Activated T-cell treated with anti-CD3 and anti-CD28 coated beads, Interleukin-2, amount 50 U/mL, for 24 hours (primary cell): ENCODE measurements around the gene ATG9A.
A peak's percentile ranks its signal among the peaks of the same experiment; 100 is the strongest.
"Not testable (repeated sequence)": the region's sequence is repeated elsewhere in the genome, so short reads cannot be mapped to it uniquely, and the experiment has no call there.

ENCODE experiments used
- DNase-seq: peaks from one replicate; pipeline ENCODE4 v3.0.0-alpha.2; 2020
- H3K27ac Mint-ChIP-seq: 2 replicates; pipeline ENCODE4 v1.8.0; 2020; ENCODE audit warnings: mild to moderate bottlenecking, mixed read lengths
- H3K27me3 Mint-ChIP-seq: 2 replicates; pipeline ENCODE4 v1.8.0; 2020; ENCODE audit warnings: mixed read lengths
- H3K36me3 Mint-ChIP-seq: 2 replicates; pipeline ENCODE4 v1.8.0; 2020; ENCODE audit warnings: low read depth, mixed read lengths
- H3K4me1 Mint-ChIP-seq: 2 replicates; pipeline ENCODE4 v1.8.0; 2020; ENCODE audit warnings: low read depth, mixed read lengths
- H3K4me3 Mint-ChIP-seq: 2 replicates; pipeline ENCODE4 v1.8.0; 2020; ENCODE audit warnings: mild to moderate bottlenecking, moderate library complexity, mixed read lengths
- H3K9me3 Mint-ChIP-seq: 2 replicates; pipeline ENCODE4 v1.8.0; 2020; ENCODE audit warnings: mixed read lengths

The ATG9A gene

GRCh38 chr2:219261024-219261855 is 31.8 kb upstream of the ATG9A start:
- H3K36me3 Mint-ChIP-seq, result no peaks in the 10 kb centered on the region
- peaks cover 2% of the 10 kb centered on the region for H3K4me1 Mint-ChIP-seq
- H3K27me3 Mint-ChIP-seq, result no peaks in the 10 kb centered on the region
- DNase-seq, result no peak
- no peaks in the 10 kb centered on the region for H3K9me3 Mint-ChIP-seq
- no peak overlapping the region for H3K4me3 Mint-ChIP-seq
- H3K27ac Mint-ChIP-seq, result no peak overlapping the region

- H3K4me1 Mint-ChIP-seq, result peaks cover 20% of the 10 kb centered on the region
- H3K27me3 Mint-ChIP-seq, H3K36me3 Mint-ChIP-seq, DNase-seq, H3K4me3 Mint-ChIP-seq, H3K9me3 Mint-ChIP-seq, H3K27ac Mint-ChIP-seq: not testable (repeated sequence)
Measured at GRCh38 chr2:219258942-219259341, 29.5 kb upstream of the ATG9A start.

- DNase-seq, result peak; percentile 78
- H3K27me3 Mint-ChIP-seq, result no peaks in the 10 kb centered on the region
- no peaks in the 10 kb centered on the region for H3K9me3 Mint-ChIP-seq
- H3K27ac Mint-ChIP-seq, result peak overlapping the region; percentile 99
- peaks cover 52% of the 10 kb centered on the region for H3K4me1 Mint-ChIP-seq
- H3K36me3 Mint-ChIP-seq, result peaks cover 40% of the 10 kb centered on the region
- H3K4me3 Mint-ChIP-seq, result peak overlapping the region; percentile 95
Measured at GRCh38 chr2:219254590-219255201, 25.3 kb upstream of the ATG9A start.

GRCh38 chr2:219253753-219254589 is 24.5 kb upstream of the ATG9A start, which contains the start of gene TUBA4A:
Gene TUBA4A, minus strand, starts transcription at chr2:219253918. Its CDS starts 60 bp downstream, at chr2:219253858.
- Mint-ChIP-seq H3K27ac (peak within 1 kb of the TSS; percentile 99), H3K4me1 (peaks cover 59% of the 10 kb centered on the region), H3K36me3 (peaks cover 47% of the 10 kb centered on the region), H3K27me3 (no peaks in the 10 kb centered on the region), H3K4me3 (peak within 1 kb of the TSS; percentile 95), H3K9me3 (no peaks in the 10 kb centered on the region)
- DNase-seq, result peak; percentile 94

- Mint-ChIP-seq H3K36me3 (peaks cover 55% of the 10 kb centered on the region), H3K4me3 (peak within 1 kb of the TSS; percentile 95), H3K27ac (peak within 1 kb of the TSS; percentile 99), H3K27me3 (no peaks in the 10 kb centered on the region), H3K9me3 (no peaks in the 10 kb centered on the region), H3K4me1 (peaks cover 68% of the 10 kb centered on the region)
- DNase-seq, result peak; percentile 71
Measured at GRCh38 chr2:219252900-219253752, 23.7 kb upstream of the ATG9A start, which contains the start of gene TUBA4B. Gene TUBA4B, plus strand, starts transcription at chr2:219253243. Its CDS starts 165 bp downstream, at chr2:219253408.

GRCh38 chr2:219252570-219252899 is 23.1 kb upstream of the ATG9A start:
- Mint-ChIP-seq H3K27ac (peak overlapping the region; percentile 97), H3K36me3 (peaks cover 61% of the 10 kb centered on the region), H3K4me1 (peaks cover 74% of the 10 kb centered on the region), H3K4me3 (peak overlapping the region; percentile 95), H3K27me3 (no peaks in the 10 kb centered on the region), H3K9me3 (no peaks in the 10 kb centered on the region)
- no peak for DNase-seq

- Mint-ChIP-seq H3K9me3 (no peaks in the 10 kb centered on the region), H3K27ac (peak overlapping the region; percentile 97), H3K27me3 (no peaks in the 10 kb centered on the region), H3K4me1 (peaks cover 78% of the 10 kb centered on the region), H3K36me3 (peaks cover 66% of the 10 kb centered on the region), H3K4me3 (peak overlapping the region; percentile 95)
- DNase-seq, result peak; percentile 58
Measured at GRCh38 chr2:219252084-219252483, 22.6 kb upstream of the ATG9A start.

GRCh38 chr2:219251656-219252055 is 22.2 kb upstream of the ATG9A start:
- peak overlapping the region; percentile 97 for H3K27ac Mint-ChIP-seq
- peaks cover 82% of the 10 kb centered on the region for H3K4me1 Mint-ChIP-seq
- DNase-seq, result no peak
- no peaks in the 10 kb centered on the region for H3K9me3 Mint-ChIP-seq
- peaks cover 70% of the 10 kb centered on the region for H3K36me3 Mint-ChIP-seq
- H3K4me3 Mint-ChIP-seq, result peak overlapping the region; percentile 95
- no peaks in the 10 kb centered on the region for H3K27me3 Mint-ChIP-seq

- Mint-ChIP-seq H3K9me3 (no peaks in the 10 kb centered on the region), H3K36me3 (peaks cover 80% of the 10 kb centered on the region), H3K27me3 (no peaks in the 10 kb centered on the region), H3K4me3 (peak overlapping the region; percentile 95), H3K27ac (peak overlapping the region; percentile 92), H3K4me1 (peaks cover 80% of the 10 kb centered on the region)
- DNase-seq, result no peak
Measured at GRCh38 chr2:219250049-219250781, 20.8 kb upstream of the ATG9A start.

- Mint-ChIP-seq H3K27ac (peak overlapping the region; percentile 92), H3K4me3 (peak overlapping the region; percentile 95), H3K4me1 (peaks cover 77% of the 10 kb centered on the region), H3K36me3 (peaks cover 82% of the 10 kb centered on the region), H3K9me3 (no peaks in the 10 kb centered on the region), H3K27me3 (no peaks in the 10 kb centered on the region)
- DNase-seq, result peak; percentile 51
Measured at GRCh38 chr2:219249203-219249980, 20.0 kb upstream of the ATG9A start.

GRCh38 chr2:219248845-219249202 is 19.4 kb upstream of the ATG9A start:
- Mint-ChIP-seq H3K27ac (peak overlapping the region; percentile 92), H3K4me1 (peaks cover 81% of the 10 kb centered on the region), H3K9me3 (no peaks in the 10 kb centered on the region), H3K27me3 (no peaks in the 10 kb centered on the region), H3K36me3 (peaks cover 80% of the 10 kb centered on the region), H3K4me3 (peak overlapping the region; percentile 95)
- no peak for DNase-seq

- DNase-seq, result peak; percentile 67
- H3K4me1 Mint-ChIP-seq, result peaks cover 81% of the 10 kb centered on the region
- H3K9me3 Mint-ChIP-seq, result no peaks in the 10 kb centered on the region
- H3K4me3 Mint-ChIP-seq, result peak overlapping the region; percentile 98
- peak overlapping the region; percentile 99 for H3K27ac Mint-ChIP-seq
- H3K27me3 Mint-ChIP-seq, result no peaks in the 10 kb centered on the region
- peaks cover 75% of the 10 kb centered on the region for H3K36me3 Mint-ChIP-seq
Measured at GRCh38 chr2:219247678-219248642, 18.5 kb upstream of the ATG9A start.
